Measurements from ENCODE around the gene EYA2. TPM values are rescaled to one million over a fixed set of nuclear protein-coding genes. Genes with fewer than 3 reads are reported as not detected.

The EYA2 gene
- total and polyA plus RNA-seq, 2 donors from 2014 or later, result 2.6 to 7.9 TPM

GRCh38 chr20:46946181-46946624 is 51.6 kb downstream of the EYA2 start:
- Histone ChIP-seq H3K4me1 (ENCODE audit: control insufficient read depth in 2 of 3, insufficient read depth in 2 of 3, low read depth in 1 of 3, low read length in 3 of 3) (no peaks in the 10 kb centered on the region), H3K27me3 (ENCODE audit: control insufficient read depth, insufficient read depth, low read length) (no peaks in the 10 kb centered on the region), H3K4me3 (ENCODE audit: low read length in 3 of 3) (no peak overlapping the region), H3K27ac (ENCODE audit: low read depth in 2 of 2, low read length in 2 of 2) (no peak overlapping the region), H3K9ac (ENCODE audit: low read length in 3 of 3) (no peak overlapping the region), H3K9me3 (ENCODE audit: control insufficient read depth in 2 of 3, insufficient read depth in 1 of 3, low read length in 3 of 3) (no peaks in the 10 kb centered on the region), H3K36me3 (ENCODE audit: control insufficient read depth in 2 of 3, insufficient read depth in 3 of 3, low read length in 3 of 3) (no peaks in the 10 kb centered on the region)
- TF ChIP-seq CTCF (IDR thresholded peaks at IDR 0.05; ENCODE audit: borderline replicate concordance, extremely low read depth, insufficient read depth), result no peak
- FAIRE-seq (no peak), DNase-seq (no peak)
- intact Hi-C loops (cut with DNase I), result no loop called here

GRCh38 chr20:46946796-46947195 is 52.2 kb downstream of the EYA2 start:
- Histone ChIP-seq H3K27me3 (ENCODE audit: control insufficient read depth, insufficient read depth, low read length) (no peaks in the 10 kb centered on the region), H3K27ac (ENCODE audit: low read depth in 2 of 2, low read length in 2 of 2) (no peak overlapping the region), H3K36me3 (ENCODE audit: control insufficient read depth in 2 of 3, insufficient read depth in 3 of 3, low read length in 3 of 3) (no peaks in the 10 kb centered on the region), H3K4me3 (ENCODE audit: low read length in 3 of 3) (no peak overlapping the region), H3K9me3 (ENCODE audit: control insufficient read depth in 2 of 3, insufficient read depth in 1 of 3, low read length in 3 of 3) (no peaks in the 10 kb centered on the region), H3K4me1 (ENCODE audit: control insufficient read depth in 2 of 3, insufficient read depth in 2 of 3, low read depth in 1 of 3, low read length in 3 of 3) (no peaks in the 10 kb centered on the region), H3K9ac (ENCODE audit: low read length in 3 of 3) (no peak overlapping the region)
- no peak for TF ChIP-seq CTCF (IDR thresholded peaks at IDR 0.05; ENCODE audit: borderline replicate concordance, extremely low read depth, insufficient read depth)
- no peak for FAIRE-seq
- no peak for DNase-seq
- intact Hi-C loops (cut with DNase I), result no loop called here

- no peaks in the 10 kb centered on the region for H3K9me3 ChIP-seq (ENCODE audit: control insufficient read depth in 2 of 3, insufficient read depth in 1 of 3, low read length in 3 of 3)
- H3K4me3 ChIP-seq (ENCODE audit: low read length in 3 of 3), result no peak overlapping the region
- H3K36me3 ChIP-seq (ENCODE audit: control insufficient read depth in 2 of 3, insufficient read depth in 3 of 3, low read length in 3 of 3), result no peaks in the 10 kb centered on the region
- DNase-seq (no peak), FAIRE-seq (no peak)
- H3K27me3 ChIP-seq (ENCODE audit: control insufficient read depth, insufficient read depth, low read length), result no peaks in the 10 kb centered on the region
- TF ChIP-seq CTCF (IDR thresholded peaks at IDR 0.05; ENCODE audit: borderline replicate concordance, extremely low read depth, insufficient read depth), result no peak
- no peaks in the 10 kb centered on the region for H3K4me1 ChIP-seq (ENCODE audit: control insufficient read depth in 2 of 3, insufficient read depth in 2 of 3, low read depth in 1 of 3, low read length in 3 of 3)
- no peak overlapping the region for H3K9ac ChIP-seq (ENCODE audit: low read length in 3 of 3)
- H3K27ac ChIP-seq (ENCODE audit: low read depth in 2 of 2, low read length in 2 of 2), result no peak overlapping the region
- intact Hi-C loops (cut with DNase I), result no loop called here
These were observed 53.4 kb downstream of the EYA2 start for GRCh38 chr20:46948081-46948480.

GRCh38 chr20:46951405-46951804 is 56.8 kb downstream of the EYA2 start:
- Histone ChIP-seq H3K9me3 (ENCODE audit: control insufficient read depth in 2 of 3, insufficient read depth in 1 of 3, low read length in 3 of 3) (no peaks in the 10 kb centered on the region), H3K27me3 (ENCODE audit: control insufficient read depth, insufficient read depth, low read length) (no peaks in the 10 kb centered on the region), H3K4me3 (ENCODE audit: low read length in 3 of 3) (no peak overlapping the region), H3K9ac (ENCODE audit: low read length in 3 of 3) (no peak overlapping the region), H3K36me3 (ENCODE audit: control insufficient read depth in 2 of 3, insufficient read depth in 3 of 3, low read length in 3 of 3) (no peaks in the 10 kb centered on the region), H3K4me1 (ENCODE audit: control insufficient read depth in 2 of 3, insufficient read depth in 2 of 3, low read depth in 1 of 3, low read length in 3 of 3) (no peaks in the 10 kb centered on the region), H3K27ac (ENCODE audit: low read depth in 2 of 2, low read length in 2 of 2) (no peak overlapping the region)
- no peak for DNase-seq
- no peak for TF ChIP-seq CTCF (IDR thresholded peaks at IDR 0.05; ENCODE audit: borderline replicate concordance, extremely low read depth, insufficient read depth)
- intact Hi-C loops (cut with DNase I), result no loop called here
- FAIRE-seq, result no peak

Measured in kidney (tissue), 14 donors.